HG03025 (cell line): ENCODE data around the gene RASGRP1.
A peak's percentile ranks its signal among the peaks of the same experiment; 100 is the strongest.

ENCODE experiments used
- ATAC-seq: cut with Tn5 transposase; IDR thresholded peaks from one replicate; pipeline ENCODE4 v1.9.1; 2021; ENCODE audit warnings: mild to moderate bottlenecking, moderate library complexity; ENCODE audit not compliant: unreplicated experiment, low FRiP score

Gene RASGRP1

DNA sequence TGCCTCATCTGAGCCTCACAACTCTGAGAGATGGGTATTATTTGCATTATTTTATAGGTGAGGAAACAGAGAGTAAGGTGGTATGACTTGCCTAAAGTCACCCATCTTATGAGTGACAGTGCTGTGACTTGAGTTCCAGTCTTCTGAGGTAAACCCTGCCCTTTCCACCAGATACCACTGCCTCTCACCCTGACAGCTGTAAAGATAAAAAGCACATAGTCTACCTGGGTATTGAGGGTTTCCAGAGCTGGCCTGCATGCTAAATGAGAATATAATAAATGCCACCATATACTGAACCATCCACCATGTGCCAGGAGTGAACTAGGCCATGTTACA is 25.6 kb downstream of the RASGRP1 start:
- no peak for ATAC-seq

DNA sequence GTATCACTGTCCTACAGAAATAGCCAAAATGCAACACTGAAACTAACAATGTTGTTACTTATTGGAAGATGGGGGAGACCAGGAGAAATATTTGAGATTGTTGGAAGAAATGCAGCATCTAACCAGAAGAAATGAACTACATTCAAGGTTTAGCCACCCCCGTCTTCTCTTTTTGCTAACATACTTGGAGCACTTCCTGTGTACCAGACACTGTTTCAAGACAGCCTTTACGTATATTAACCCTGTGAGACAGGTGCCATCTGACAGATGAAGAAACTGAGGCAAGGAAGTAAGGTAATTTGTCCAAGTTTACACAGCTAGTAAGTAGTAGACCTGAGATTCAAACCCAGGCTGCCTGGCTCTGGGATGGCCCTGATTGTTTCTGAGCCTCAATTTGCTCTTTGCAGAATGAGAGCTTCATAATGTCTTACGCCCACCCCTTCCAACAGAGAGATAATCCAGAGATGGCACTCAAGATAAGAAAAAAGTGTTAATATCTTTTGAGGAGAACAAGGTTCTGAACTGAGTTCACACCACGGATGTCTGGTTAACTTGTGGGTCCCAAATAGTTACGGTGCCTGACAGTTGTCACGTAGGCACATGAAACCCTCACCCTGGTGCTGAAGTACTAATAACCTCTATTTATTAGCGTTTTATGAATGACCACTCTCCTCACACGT is 26.1 kb downstream of the RASGRP1 start:
- no peak for ATAC-seq

DNA sequence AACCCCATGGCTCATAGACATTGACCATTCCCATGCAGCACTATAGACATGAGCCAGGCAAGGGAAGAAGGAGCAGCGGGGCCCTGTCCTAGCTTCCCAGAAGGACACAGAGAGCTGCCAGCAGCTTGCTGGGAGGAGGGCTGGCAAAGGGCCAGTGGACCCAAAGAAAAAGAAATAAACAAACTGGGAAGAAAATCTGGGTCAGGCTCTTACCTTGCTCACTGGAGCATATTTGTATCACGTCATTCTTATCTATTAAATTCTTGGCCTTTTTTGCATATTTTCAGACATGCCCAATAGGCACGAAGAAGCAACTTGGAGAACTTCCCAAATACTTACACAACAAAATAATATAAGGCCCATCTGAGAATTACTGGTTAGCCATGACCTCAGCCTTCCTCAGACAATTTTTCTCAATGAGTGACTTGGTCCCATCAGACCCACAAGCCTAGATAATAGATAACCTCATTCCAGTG is 28.4 kb downstream of the RASGRP1 start:
- ATAC-seq: no peak

DNA sequence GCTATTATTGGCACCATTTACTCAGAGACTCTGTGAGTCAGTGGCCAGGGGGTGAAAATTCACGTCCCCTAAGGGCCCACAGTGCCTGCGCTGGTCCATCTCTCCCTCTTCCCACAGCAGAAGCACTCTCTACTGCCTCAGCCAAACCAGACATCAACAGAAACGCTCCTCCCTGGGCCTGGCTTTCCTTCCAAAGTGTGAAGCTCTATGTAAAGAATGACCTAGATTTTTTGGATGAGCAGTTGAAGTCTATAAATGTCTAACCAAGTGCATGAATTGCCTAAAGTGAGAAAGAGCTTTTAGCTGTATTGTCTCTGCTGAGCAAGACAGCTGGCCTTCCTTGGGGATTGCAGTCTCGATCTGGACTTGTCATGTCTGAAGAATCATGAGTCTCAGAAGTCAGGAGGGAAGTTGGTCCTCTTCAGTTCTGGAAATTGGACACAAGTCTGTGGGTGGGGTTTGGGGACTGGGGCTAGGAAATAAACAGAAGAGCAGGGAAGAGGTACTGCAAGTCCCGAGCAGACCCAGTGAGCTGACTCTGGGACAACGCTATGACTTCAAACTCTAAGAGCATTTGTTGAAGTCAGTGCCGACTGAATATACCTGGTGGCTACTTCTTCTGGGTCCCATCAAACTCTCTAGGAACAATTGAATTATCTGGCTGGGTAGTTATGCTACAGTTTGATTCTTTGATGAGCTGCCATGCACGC is 29.0 kb downstream of the RASGRP1 start:
- ATAC-seq: no peak

DNA sequence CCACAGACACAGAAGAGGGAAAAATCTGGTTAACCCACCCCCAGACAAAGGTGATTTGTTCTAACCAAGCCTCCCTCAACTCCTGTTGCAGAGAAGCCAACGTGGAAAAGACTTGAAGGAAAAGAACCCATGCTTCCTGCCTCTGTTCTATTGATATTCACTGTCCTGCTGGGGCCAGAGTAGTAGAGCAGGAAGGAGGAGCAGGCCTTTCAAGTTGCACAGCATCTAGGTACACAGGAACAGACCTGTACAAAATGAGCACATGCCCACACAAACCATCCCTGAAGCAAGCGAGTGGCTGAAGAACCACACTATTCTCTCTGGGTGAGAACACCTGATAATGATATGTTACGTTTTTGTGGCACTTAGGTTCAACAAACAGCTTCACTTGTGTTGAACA is 29.9 kb downstream of the RASGRP1 start:
- no peak for ATAC-seq

DNA sequence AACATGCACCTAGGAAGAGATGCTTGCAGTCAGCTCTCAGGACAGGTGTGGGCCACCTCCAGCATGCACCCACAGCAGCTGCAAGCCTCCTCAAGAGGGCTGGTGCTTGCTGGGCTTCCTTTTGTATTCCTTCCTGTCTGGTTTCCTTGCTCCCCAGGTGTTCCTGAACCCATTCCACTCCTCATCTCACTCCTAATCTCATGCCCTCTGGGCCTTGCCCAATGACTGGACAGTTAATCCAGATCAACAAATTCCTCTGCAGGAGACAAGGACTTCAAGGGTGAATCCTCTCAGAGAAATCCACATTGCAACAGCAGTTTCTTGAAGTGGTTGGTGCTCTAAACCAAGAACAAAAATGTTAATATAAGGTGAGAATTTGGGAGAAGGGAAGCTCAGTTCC is 30.7 kb downstream of the RASGRP1 start:
- ATAC-seq: no peak

DNA sequence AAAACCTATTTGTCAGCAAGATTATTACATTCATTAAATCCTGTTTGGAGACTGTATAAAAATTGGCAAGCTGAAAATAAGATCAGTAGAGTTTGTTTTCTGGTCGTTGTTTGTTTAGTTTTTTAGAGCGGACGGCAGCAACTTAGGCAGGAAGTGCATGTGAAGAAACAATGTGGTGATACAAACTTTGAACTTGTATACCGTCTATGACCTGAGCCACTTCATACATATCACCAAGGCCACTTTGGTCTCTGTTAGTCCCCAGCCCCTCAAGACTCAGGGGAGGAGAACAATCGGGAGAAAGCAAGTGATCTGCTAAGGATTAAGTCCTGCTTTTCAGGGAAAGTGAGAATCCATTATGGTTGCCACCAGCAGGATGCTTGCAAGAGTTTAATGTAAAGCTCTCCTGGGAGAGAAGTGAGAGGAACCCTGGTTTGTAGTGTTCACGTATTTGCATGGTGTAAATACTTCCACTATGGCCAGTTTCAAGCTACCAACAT is 31.1 kb downstream of the RASGRP1 start:
- ATAC-seq: no peak

DNA sequence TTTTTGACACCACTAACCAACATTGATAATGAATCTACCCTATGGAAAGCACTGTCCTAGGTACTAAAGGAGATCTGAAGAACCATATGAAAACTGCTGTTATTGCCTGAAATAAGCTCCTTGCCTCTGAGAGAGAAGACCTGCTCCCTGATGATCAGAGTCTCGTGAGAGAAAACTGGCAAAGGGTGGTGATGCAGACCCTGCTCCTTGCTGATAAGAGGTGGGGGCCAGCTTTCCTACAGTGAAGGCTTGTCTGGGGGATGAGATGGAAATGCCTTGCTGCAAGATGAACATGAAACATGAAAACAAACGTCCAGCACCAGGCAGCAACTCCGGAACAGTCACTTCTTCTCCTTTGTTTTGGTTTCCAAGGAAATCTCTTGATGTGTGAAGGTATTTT is 31.9 kb downstream of the RASGRP1 start:
- no peak for ATAC-seq

DNA sequence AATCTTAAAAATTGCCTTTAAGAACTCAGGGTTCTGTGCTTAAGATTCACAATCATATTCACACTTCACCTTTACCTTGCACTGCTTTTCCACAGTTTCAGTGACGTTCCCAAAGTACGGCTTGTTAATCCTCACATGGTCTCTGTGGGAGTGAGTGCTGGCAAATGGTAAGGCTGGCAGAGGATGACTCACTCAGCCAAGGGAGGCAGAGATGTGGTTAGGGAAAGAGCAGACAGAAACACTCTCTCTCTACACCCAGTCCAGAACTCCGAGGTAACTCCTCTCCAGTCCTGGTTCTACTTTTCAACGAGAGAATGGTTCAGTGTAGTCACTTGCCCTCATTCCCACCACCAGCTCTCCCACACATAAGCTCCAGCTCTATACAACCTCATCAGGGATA is 33.1 kb downstream of the RASGRP1 start:
- ATAC-seq: no peak

DNA sequence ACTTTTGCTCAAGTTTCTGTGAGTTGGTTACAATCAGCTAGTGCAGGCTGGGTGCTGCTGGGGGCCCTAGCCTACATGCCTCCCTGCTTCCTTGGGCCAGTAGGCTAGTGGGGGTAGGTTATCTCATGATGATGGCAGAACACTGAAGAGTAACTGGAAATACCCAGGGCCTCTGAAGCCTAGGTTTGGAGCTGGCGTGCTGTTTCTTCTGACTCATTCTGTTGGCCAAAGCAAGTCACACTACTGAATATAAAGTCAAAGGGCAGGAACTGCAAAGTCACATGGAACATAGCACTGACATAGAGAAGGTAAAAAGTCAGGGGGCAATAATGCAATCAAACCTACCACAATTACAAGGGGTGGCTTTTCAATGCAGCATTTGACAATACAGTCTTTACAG is 34.5 kb downstream of the RASGRP1 start:
- ATAC-seq: no peak

DNA sequence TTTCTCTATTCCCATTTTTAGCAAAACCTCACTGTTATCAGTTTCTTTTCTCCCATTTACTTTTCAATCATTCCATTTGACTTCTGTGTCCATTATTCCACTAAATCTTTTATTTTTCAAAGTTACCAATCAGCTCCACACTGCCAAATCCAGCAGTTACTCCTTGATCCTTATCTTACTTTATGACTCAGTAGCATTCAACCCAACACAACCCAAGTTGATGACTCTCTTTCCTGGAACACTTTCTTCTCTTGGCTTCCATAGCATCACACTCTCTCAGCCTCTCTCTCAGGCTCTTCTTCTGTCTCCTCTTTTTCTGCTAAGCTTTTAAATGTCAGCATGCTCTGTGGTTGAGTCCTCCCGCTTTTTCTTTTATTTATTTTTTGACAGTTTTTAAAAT is 36.3 kb downstream of the RASGRP1 start:
- no peak for ATAC-seq

DNA sequence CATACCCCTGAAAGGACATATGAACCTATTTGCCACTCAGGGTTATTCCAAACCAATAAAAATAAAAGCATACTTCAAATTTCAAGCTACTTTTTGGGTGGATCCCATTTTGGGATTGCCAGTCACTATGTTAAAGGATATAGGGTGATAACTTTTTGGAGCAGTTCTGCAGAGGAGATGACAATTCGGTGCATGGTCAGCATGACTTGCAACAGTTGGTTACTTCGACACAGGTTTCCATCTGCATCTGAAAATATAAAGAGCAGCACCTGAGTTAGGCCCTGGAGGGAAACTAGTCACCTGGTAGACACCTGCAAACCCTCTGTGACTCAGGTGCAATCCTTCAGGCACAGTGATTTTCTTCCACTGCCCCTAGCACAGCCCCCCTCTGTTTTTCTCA is 38.5 kb downstream of the RASGRP1 start:
- ATAC-seq: no peak

DNA sequence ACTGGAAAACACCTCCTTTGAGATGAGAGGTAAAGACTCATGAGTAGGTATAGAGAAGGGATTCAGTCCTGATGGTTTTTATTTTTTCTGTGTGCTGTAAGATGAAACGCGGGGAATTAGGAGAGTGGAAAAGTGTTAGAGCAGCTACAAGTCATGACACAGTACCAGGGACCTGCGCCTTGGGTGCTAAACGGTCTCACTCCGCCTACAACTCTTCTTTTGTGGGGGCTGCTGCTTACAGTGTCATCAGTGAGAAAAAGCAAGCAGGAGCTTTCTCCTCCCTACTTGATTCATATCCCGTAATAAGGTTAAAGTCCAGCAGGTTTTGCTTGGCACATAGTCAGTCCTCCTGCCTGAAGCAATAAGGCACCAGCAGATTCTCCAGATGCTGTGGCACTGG is 39.1 kb downstream of the RASGRP1 start:
- no peak for ATAC-seq

DNA sequence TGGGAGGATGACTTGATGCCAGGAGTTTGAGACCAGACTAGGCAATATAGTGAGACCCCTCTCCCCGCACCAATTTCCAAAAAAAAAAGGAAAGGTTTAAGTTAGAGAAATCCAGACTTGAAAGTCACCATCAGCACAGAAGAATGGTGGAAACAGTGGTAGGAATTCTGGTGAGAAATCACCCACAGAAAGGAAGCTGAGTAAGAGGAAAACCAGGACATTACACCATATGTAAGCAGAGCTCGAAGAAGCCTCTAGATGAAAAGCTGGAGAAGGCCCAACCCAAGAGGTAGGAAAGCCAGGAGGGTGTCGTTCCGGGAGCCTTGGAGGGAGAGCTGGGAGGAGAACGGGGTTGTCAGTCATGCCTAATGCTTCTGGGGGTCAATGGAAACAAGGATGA is 40.5 kb downstream of the RASGRP1 start:
- ATAC-seq: no peak

DNA sequence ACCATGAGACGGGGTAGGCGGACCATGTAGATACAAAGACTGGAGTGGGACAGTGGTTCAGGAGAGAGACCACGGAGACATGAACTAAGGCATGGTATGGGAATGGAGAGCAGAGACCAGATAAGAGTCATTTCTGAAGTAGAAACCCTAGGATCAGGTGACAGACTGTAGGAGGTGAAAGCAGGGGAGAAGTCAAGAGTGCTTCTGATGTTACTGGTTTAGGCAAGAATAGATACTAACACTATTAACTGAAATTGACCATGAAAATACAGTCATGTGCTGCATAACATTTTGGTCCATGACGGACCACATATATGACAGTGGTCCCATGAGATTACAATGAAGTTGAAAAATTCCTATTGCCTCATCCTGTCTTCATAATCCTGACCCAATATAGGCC is 41.7 kb downstream of the RASGRP1 start:
- no peak for ATAC-seq

DNA sequence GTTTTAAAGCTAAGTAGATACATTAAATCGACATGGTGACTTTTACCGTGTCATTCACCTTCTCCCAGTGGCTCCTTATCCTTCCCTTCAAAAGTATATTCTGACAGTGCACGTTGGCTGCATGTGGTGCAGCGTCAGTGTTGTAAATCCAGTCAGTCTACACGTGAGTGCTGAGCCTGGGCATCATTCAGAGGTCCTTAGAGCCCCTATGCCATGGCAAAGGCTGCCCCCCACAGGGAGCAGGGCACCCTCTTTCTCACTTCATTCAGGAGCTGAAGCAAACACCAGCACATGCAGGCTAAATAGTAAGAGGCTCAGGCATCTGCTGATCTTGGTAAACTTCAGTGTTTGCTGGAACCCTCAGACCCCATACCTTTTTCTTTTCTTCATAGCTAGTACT is 43.3 kb downstream of the RASGRP1 start:
- no peak for ATAC-seq

DNA sequence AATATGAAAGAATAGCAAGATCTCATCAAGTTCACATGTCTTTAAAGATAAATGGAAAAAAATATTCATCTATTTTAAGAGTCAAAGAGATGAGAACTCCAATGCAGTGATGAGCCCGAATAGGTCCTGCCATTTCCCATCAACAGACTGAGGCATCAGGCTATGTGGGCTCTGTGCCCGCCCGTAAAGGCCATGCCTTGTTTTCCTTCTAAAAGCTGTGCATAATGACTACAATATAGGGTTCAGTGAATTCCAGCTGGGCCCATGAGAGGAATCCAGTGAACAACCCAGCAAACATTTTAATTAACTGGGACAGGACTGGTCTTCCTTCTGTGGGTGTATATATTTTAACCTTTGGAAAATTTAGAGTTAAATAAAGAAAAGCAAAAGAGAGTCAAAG is 44.6 kb downstream of the RASGRP1 start:
- no peak for ATAC-seq

DNA sequence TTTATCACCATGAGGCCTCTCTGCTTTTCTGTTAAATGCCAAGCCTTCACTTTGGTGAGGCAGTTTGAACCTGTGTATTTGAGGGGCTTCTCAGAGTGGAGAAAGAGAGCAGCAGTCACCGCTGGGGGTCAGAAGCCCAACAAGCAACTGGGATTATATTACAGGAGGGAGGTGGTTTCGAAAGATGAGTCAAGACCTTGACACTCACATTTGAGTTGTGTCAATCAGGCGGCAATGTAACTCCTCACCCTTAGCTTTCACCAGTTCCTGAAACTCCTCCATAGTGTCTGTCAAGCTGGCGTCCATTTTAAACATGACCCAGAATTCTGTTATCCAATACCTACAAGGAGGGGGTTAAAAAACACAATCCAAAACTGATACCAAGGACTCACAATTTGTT is 46.5 kb downstream of the RASGRP1 start:
- ATAC-seq: no peak

DNA sequence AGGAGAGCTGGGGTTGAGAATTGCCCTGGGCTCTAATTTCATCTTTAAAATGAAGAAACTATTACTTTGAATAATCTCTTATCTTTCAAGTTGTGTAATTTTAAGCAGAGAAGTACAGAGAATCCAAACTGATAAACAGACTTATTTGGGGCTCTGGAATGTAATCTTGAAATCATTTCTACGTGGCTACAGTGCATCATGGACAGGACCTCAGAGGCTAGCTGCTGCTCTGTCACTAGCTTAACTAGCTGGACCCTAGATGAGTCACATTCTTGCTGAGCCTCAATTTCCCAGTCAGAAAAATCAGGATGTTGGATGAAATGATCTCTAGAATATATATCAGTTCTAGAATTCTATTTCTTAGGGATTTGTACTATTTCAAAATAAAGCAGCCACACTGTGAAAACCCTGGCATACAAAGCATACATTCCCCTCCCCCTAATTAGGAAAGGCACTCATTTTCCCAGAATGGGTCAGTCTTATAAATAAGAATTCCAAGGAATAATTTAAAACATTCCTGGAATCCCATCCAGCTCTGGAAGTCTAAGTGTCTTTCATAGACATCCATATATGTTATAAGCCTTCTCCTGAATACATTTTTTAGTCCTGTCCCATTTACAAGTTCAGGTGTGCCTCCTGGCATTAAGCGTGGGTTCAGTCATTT is 47.2 kb downstream of the RASGRP1 start:
- no peak for ATAC-seq

DNA sequence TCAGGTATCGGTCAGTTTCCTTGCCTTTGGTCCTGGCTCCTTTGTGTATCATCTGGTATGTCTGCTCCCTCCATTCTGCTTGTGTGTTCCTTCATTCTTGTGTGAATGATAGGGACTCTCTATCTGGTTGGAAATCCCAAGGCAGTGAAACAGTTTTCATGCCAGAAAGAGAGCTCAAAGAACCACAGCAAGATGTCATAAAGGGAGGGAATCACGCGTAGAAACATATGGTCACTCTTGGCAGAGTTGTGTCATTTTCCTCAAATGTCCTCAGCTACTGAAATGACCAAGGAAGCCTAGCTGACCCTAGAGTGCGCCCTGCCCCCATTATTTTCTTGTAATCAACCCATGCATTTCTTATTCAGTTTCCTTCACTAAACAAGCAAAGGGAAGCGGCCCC is 48.0 kb downstream of the RASGRP1 start:
- no peak for ATAC-seq

DNA sequence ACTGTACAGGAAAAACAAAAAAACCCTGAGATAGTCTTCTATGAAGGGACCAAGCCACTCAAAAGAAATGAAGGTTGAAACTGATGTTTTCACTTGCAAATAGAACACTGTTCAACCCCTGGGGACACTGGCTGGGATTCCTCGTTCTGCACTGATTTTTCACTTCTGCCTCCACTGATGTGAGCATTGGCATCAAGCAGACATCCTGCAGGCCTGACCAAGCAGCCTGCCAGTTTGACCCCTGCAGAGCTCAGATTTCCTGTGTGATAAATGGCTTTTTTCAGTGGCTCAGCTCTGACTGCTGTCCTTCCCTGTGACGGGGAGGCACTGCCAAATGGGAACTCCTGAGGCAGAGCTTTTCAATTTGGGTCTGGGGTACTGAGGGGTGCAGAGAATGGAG is 50.0 kb downstream of the RASGRP1 start:
- peak; percentile 90 for ATAC-seq

DNA sequence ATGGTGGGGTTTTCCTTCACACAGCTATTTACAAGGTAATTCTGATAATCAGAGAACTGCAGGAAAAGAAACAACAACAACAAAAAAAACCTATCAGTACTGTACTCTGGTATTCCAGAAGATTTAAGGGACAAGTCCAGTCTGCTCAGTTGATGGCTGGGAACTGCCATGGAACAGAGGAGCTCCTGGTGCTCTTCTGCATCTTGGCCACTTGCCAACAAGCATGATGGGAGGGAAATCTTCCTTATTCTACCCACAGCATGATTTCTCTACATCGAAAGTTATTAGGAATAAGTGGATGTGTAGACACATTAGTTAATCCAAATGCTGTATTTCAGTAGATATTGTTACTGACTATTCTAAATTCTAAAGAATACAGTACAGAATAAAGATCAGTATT is 51.7 kb downstream of the RASGRP1 start:
- no peak for ATAC-seq
